Nephron progenitor cell (in vitro differentiated cells): ENCODE results near the gene VWA2.

Experiments
- DNase-seq: peaks from one replicate; pipeline ENCODE4 v3.0.0; 2021
- H3K27ac Mint-ChIP-seq: 2 replicates; pipeline ENCODE4 v1.8.0; 2021; ENCODE audit warnings: mild to moderate bottlenecking, moderate library complexity, mixed read lengths
- H3K27me3 Mint-ChIP-seq: 2 replicates; pipeline ENCODE4 v1.8.0; 2021; ENCODE audit warnings: mild to moderate bottlenecking, low read depth, mixed read lengths; ENCODE audit not compliant: poor library complexity
- H3K36me3 Mint-ChIP-seq: 2 replicates; pipeline ENCODE4 v1.8.0; 2021; ENCODE audit warnings: low read depth, mixed read lengths
- H3K4me1 Mint-ChIP-seq: 2 replicates; pipeline ENCODE4 v1.8.0; 2021; ENCODE audit warnings: mixed read lengths
- H3K4me3 Mint-ChIP-seq: 2 replicates; pipeline ENCODE4 v1.8.0; 2021; ENCODE audit warnings: mild to moderate bottlenecking, moderate library complexity, mixed read lengths
- H3K9me3 Mint-ChIP-seq: 2 replicates; pipeline ENCODE4 v1.8.0; 2021; ENCODE audit warnings: mild to moderate bottlenecking, moderate library complexity, mixed read lengths
- TF ChIP-seq, protein P1 (sequence below): fragments of 200-600 bp; sonication (generic); IDR thresholded peaks from 2 replicates; pipeline ENCODE4 v1.5.0; 2021; ENCODE audit warnings: antibody characterized with exemption

The VWA2 gene, protein sequence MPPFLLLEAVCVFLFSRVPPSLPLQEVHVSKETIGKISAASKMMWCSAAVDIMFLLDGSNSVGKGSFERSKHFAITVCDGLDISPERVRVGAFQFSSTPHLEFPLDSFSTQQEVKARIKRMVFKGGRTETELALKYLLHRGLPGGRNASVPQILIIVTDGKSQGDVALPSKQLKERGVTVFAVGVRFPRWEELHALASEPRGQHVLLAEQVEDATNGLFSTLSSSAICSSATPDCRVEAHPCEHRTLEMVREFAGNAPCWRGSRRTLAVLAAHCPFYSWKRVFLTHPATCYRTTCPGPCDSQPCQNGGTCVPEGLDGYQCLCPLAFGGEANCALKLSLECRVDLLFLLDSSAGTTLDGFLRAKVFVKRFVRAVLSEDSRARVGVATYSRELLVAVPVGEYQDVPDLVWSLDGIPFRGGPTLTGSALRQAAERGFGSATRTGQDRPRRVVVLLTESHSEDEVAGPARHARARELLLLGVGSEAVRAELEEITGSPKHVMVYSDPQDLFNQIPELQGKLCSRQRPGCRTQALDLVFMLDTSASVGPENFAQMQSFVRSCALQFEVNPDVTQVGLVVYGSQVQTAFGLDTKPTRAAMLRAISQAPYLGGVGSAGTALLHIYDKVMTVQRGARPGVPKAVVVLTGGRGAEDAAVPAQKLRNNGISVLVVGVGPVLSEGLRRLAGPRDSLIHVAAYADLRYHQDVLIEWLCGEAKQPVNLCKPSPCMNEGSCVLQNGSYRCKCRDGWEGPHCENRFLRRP

DNA sequence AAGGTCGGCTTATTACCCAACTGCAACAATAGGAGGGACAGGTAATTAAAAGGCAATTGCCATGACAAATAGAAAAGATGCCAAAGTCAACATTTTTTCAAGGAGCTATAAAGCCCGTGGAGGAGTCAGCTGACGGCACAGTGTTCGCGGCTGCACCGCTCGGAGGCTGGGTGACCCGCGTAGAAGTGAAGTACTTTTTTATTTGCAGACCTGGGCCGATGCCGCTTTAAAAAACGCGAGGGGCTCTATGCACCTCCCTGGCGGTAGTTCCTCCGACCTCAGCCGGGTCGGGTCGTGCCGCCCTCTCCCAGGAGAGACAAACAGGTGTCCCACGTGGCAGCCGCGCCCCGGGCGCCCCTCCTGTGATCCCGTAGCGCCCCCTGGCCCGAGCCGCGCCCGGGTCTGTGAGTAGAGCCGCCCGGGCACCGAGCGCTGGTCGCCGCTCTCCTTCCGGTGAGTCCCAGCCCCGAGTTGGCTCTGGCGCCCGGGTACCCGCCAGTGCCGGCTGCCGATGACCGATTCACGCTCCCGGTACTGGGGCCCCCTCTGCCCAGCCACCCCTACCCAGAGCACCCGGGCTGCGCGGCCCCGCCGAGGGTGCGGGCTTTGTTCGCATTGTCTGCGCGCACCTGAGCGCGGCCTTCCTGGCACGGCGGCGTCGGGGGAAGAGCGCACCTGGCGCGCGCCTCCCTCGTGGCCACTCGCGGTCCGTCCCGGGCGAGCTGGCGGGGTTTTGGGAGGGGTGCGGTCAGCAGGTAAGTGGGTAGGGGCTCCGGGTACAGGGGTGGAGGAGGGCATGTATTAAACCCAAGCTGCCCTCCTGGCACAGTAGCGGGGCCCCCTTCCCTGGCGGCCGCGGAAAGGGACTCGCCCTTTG lies at the start of gene VWA2:
Gene VWA2, plus strand, starts transcription at position 138 of the 877 bp plus-strand sequence. CDS start 9,460 bp downstream, outside the sequence.
- H3K27ac Mint-ChIP-seq, result no peak within 1 kb of the TSS
- H3K4me1 Mint-ChIP-seq, result peaks cover 50% of the 10 kb centered on the region
- no peaks in the 10 kb centered on the region for H3K36me3 Mint-ChIP-seq
- H3K27me3 Mint-ChIP-seq, result peaks cover 19% of the 10 kb centered on the region
- TF ChIP-seq, protein P1, sequence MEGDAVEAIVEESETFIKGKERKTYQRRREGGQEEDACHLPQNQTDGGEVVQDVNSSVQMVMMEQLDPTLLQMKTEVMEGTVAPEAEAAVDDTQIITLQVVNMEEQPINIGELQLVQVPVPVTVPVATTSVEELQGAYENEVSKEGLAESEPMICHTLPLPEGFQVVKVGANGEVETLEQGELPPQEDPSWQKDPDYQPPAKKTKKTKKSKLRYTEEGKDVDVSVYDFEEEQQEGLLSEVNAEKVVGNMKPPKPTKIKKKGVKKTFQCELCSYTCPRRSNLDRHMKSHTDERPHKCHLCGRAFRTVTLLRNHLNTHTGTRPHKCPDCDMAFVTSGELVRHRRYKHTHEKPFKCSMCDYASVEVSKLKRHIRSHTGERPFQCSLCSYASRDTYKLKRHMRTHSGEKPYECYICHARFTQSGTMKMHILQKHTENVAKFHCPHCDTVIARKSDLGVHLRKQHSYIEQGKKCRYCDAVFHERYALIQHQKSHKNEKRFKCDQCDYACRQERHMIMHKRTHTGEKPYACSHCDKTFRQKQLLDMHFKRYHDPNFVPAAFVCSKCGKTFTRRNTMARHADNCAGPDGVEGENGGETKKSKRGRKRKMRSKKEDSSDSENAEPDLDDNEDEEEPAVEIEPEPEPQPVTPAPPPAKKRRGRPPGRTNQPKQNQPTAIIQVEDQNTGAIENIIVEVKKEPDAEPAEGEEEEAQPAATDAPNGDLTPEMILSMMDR, result peak; percentile 35
- DNase-seq, result peak; percentile 71
- H3K9me3 Mint-ChIP-seq, result no peaks in the 10 kb centered on the region
- peak within 1 kb of the TSS; percentile 83 for H3K4me3 Mint-ChIP-seq

DNA sequence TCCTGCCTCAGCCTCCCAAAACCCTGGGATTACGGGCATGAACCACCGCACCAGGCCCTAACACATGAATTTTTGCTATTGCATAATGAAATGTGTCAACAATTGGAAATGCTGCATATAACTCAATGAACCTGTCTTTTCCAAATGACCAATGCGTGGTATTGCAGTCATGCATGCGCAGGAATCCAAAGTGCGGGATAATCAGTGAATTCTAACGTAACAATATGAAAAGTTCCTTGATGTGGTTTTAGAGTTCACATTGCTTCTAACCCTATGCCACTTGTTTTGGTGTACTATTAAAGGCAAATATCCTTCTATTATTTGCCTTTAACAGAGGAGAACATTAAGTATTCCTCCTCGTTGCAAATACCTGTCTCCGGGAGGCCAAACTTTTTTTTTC lies 49.4 kb upstream of the VWA2 start:
- Mint-ChIP-seq H3K27me3 (peaks cover 3% of the 10 kb centered on the region), H3K36me3 (no peaks in the 10 kb centered on the region), H3K27ac (no peak overlapping the region), H3K4me1 (peaks cover 7% of the 10 kb centered on the region), H3K9me3 (peaks cover 4% of the 10 kb centered on the region), H3K4me3 (no peak overlapping the region)
- TF ChIP-seq, protein P1, result no peak
- no peak for DNase-seq

DNA sequence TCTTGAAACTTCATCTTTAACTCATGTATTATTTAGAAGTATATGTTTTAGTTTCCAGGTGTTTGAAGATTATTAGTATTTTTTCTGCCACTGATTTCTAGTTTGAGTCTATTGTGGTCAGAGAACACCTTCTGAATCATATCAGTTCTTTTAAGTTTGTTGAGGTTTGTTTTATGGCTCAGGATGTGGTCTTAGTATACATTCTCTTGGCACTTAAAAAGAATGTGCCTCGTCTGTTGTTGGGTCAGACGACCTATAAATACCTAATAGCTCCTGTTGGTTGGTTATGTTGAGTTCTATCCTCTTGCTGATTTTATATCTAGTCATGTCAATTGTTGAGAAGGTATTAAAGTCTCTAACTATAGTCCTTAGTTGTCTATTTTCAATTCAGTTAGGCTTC lies 44.0 kb upstream of the VWA2 start:
- TF ChIP-seq, protein P1, result no peak
- Mint-ChIP-seq H3K9me3 (no peaks in the 10 kb centered on the region), H3K27ac (no peak overlapping the region), H3K36me3 (no peaks in the 10 kb centered on the region), H3K27me3 (peaks cover 10% of the 10 kb centered on the region), H3K4me3 (no peak overlapping the region), H3K4me1 (no peaks in the 10 kb centered on the region)
- no peak for DNase-seq

DNA sequence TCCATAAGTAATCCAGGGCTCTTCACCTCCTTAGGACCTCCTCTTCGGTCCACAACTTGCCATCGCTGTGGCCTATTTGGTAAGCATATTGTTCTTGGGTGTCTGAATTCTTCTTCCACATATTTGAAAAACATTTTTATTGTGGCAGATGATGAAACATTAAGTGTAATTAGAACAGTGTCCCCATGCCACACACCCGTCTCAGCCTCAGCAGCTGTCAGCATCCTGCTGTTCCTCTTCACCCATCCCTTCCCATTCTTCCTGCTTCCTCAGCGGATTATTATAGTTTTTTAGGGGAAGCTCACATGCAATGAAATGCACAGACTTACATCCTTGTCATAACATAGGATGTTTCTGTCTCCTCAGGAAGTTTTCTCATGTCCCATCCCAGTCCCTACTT lies 39.8 kb upstream of the VWA2 start:
- Mint-ChIP-seq H3K27ac (no peak overlapping the region), H3K9me3 (no peaks in the 10 kb centered on the region), H3K36me3 (no peaks in the 10 kb centered on the region), H3K4me3 (no peak overlapping the region), H3K27me3 (peaks cover 8% of the 10 kb centered on the region), H3K4me1 (peaks cover 8% of the 10 kb centered on the region)
- DNase-seq, result no peak
- TF ChIP-seq, protein P1, result no peak

DNA sequence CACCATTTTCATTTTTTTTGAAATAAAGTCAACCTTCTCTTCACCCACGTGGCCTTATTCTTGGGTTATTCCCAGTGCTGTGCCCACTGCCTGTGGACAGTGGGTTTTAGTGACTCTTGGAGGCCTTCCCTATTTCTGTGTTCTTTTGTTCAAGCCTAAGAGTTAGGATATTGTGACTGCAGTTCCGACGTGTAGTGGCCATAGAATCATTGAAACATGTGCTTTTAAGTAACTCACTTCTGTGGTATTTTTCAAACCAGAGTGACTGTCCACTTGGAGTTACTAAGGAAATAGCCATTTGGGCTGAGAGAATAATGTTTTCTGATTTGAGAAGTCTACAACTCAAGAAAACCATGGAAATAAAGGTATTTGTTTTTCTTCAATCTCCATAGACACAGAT lies 36.2 kb upstream of the VWA2 start:
- no peak for DNase-seq
- no peaks in the 10 kb centered on the region for H3K36me3 Mint-ChIP-seq
- H3K27me3 Mint-ChIP-seq, result peaks cover 8% of the 10 kb centered on the region
- no peak overlapping the region for H3K27ac Mint-ChIP-seq
- H3K9me3 Mint-ChIP-seq, result no peaks in the 10 kb centered on the region
- H3K4me3 Mint-ChIP-seq, result no peak overlapping the region
- TF ChIP-seq, protein P1, result no peak
- peaks cover 8% of the 10 kb centered on the region for H3K4me1 Mint-ChIP-seq
